ENCODE data around the gene GULP1. TPM values are rescaled to one million over a fixed set of nuclear protein-coding genes. Genes with fewer than 3 reads are reported as not detected.
"Not testable (repeated sequence)": the region's sequence is repeated elsewhere in the genome, so short reads cannot be mapped to it uniquely, and the experiment has no call there.

GULP1 gene, protein sequence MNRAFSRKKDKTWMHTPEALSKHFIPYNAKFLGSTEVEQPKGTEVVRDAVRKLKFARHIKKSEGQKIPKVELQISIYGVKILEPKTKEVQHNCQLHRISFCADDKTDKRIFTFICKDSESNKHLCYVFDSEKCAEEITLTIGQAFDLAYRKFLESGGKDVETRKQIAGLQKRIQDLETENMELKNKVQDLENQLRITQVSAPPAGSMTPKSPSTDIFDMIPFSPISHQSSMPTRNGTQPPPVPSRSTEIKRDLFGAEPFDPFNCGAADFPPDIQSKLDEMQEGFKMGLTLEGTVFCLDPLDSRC
- total RNA-seq, result 2.5 and 2.6 TPM in 2 replicates

DNA sequence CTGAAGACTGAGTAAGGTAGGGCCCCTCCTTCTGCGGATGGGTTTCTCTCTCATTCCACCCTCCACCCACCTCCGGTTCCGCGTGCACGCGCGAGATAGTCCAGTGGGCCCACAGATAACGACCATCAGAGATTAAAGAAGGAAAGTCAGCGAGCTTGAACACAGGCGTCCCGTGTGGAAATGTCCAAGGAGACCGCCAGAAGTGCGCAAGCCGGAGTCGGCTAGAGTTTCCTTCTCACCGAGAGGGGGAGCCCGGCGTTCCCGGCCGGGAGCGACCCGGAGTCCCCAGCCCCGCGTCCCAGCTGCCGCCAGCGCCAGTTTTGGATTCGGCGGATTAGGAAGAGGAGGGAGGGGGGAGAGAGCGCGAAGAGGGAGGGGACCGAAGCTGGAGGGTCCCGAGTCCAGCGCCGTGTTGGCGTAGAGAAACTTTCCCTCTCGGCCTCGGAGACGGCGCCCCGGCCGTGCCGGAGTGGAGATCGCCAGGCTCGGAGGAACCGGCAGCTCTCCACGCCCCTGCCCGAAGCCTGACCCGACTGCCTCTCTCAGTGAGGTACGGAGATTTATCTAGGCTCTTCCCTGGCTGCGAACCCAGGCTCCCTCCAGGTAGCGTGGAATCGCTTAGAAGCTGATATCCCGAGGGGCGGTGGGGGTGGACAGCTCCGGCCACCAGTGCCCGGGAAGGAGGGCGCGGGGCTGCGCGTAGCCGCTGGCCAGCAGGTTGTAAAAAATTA lies at the start of gene GULP1:
Gene GULP1, plus strand, starts transcription at position 258 of the 731 bp plus-strand sequence. CDS start 185,829 bp downstream, outside the sequence.
- DNase-seq (ENCODE audit: low read depth in 2 of 2), result peak in 1 of 2 donors; percentile 73

DNA sequence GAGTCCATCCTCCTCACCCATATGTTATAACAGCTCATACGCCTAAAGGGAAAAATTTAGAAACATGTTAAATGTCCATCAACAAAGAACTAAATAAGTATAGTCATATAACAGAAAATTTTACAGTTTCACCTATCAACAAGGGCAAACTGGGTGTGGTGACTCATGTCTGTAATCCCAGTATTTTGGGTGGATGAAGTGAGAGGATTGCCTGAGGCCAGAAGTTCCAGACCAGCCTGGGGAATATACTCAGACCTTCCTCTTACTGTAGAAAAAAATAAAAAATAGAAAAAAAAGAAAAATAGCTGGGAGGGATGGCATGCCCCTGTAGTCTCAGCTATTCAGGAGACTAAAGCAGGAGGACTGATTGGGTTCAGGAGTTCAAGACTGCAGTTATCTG lies 48.3 kb upstream of the GULP1 start:
- DNase-seq (ENCODE audit: low read depth in 2 of 2), result no peak

DNA sequence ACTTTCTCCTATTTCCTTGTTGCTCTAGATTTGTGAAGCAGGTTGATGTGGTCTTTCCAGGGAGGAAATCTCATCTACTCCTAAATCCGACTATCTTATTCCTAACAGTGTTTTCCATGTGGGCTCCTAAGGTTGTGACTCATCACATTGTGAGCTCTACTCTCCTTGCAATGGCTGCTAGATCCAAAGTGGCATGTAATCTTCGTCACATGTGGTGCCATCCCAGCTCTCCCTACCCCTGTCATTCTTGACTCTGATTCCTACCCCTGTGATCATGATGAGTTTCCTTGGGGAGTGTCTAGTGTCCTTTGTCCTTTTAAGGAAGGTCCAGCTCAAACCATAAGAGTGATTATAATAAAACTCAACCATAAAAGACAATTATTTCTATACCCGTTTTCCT lies 47.3 kb upstream of the GULP1 start:
- no peak for DNase-seq (ENCODE audit: low read depth in 2 of 2)

DNA sequence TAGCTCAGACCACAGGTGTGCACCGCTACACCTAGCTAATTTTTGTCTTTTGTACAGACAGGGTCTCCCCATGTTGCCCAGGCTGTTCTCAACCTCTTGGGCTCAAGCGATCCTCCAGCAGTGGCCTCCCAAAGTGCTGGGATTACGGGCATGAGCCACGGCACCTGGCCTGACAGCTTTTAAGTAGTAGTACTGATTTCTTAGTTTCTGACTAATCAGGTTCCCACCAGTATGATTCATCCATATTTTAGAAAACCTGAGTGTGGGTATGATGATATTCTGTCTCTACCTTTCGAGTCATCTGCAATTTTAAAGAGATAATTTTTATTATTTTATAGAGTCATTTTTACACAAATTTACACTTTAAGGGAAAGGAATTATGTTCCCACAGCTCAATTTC lies 46.4 kb upstream of the GULP1 start:
- DNase-seq (ENCODE audit: low read depth in 2 of 2), result no peak

DNA sequence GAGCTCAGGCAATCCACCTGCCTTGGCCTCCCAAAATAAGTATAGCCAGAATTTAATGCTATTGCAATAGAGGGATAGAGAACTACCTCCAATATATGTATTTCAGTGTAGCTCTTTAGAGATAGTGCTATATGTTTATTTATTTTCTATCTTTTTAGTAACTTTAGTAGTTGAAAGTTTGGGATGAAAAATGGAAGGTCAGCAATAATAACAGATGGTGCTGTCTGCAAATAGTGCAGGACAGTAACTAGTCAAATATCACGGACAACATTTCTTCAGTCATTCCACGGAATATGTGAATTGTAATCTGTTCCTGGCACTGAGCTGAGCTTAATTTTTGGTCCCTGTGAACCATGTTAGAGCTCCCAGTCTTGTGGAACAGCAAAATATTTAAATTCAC lies 43.2 kb upstream of the GULP1 start:
- no peak for DNase-seq (ENCODE audit: low read depth in 2 of 2)

DNA sequence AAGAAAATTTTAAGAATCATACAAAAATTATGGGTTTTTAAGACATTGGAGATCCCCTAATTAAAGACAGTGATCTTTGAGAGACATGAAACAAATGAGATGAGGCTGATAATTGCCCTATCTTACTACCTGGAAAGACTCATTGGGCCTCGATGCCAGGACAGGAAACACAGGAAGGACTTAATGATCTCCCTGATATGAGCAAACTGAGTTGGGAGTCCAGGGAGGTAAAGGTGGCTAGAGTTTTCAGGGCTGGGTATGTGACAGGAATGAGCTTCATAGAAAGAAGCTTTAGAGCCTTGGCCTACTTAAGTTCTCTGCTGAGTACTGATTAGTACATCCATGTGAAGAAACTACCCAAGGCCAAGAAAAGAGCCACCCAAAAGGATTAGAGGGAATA lies 40.6 kb upstream of the GULP1 start:
- no peak for DNase-seq (ENCODE audit: low read depth in 2 of 2)

DNA sequence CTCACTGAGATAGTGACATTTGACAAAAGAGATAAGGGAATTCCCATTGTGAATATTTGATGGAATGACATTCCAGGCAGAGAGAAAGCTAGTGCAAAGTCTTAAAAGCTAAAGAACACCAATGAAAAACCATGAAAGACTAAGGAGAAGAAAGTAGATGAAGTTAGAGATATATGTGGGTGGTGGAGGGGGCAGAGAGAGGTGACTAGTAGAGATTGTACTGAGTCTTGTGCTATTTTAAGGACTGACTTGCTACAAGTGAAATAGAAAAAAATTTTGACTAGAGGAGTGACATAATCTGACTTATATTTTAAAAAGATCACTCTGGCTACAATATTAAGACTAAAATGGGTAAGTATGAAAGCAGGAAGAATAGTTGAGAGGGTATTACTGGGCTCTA lies 35.3 kb upstream of the GULP1 start:
- no peak for DNase-seq (ENCODE audit: low read depth in 2 of 2)

DNA sequence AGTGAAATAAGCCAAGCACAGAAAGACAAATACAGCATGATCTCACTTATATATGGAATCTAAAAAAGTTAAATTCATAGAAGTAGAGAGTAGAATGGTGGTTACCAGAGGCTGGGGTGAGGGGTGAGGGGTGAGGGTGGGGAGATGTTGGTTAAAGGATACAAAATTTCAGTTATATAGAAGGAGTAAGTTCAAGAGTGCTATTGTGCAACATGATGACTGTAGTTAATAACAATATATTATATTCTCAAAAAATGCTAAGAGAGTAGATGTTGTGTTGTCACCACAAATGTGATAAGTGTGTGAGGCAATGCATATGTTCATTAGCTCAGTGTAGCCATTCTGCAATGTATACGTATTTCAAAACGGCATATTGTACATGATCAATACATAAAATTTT lies 26.4 kb upstream of the GULP1 start:
- DNase-seq (ENCODE audit: low read depth in 2 of 2), result no peak

DNA sequence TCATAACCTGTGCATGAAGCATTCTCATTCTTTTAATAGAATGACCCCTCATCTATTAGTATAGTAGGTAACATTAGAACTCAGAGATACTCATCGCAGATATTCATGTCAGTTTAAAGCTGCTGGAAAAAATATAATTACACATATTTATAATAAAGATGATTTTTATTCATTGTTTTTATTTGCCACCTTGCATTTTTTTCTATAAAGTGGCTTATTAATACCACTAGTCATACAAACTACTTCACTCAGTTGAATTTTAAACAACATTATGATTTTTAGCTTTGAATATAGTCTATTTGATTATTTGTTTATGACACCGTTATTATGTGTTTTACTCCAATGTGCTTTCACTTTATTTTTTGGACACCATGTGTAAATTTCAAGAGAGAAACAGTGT lies 23.9 kb upstream of the GULP1 start:
- no peak for DNase-seq (ENCODE audit: low read depth in 2 of 2)

DNA sequence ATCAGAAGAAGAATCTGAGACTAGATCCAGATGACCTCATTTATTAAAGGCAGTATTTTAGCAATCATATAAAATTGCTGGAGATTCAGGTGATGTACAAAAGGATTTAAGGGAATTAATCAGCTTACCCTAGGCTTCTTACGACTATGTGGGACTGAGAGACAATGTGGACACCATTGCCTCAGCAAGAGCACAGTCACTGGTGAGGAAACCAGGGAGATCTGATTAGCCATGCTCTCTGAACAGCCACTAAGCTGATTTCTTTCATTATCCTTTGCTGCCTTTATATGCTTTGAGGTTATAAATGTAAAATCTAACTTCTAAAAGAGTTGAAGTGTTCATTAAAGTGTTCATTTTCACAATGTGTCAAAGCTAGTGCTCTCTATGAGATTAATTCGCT lies 22.7 kb upstream of the GULP1 start:
- no peak for DNase-seq (ENCODE audit: low read depth in 2 of 2)

DNA sequence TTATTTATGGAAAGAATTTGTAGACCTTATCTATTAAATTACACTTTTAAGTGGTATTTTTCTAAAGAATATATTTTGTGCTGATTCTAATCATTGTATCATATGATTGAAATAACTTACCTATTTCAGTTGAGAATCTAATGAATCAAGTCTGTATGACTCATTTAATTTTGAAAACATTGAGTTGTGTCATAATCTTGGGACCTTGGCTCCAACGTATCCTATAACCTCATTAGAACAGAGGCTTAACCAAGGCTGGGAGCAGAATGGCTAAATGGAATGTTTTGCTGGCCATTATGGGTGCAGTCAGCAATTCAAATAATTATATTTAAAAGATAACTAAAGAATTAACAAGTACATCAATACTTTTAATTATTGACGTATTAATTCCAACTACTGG lies 19.6 kb upstream of the GULP1 start:
- no peak for DNase-seq (ENCODE audit: low read depth in 2 of 2)

DNA sequence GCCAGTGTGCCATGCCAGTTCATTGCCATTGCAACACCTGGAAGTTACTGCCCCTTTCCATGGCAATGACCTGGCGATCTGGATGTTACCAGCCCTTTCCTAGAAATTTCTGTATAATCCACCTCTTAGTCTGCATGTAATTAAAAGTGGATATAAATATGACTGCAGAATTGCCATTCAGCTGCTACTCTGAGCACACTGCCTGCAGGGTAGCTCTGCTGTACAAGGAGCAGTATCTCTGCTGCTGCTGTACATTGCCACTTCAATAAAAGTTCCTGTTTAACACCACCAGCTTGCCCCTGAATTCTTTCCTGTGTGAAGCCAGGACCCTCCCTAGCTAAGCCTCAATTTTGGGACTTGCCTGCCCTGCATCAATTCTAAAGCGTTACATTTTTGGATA lies 17.4 kb upstream of the GULP1 start:
- DNase-seq (ENCODE audit: low read depth in 2 of 2), result no peak

DNA sequence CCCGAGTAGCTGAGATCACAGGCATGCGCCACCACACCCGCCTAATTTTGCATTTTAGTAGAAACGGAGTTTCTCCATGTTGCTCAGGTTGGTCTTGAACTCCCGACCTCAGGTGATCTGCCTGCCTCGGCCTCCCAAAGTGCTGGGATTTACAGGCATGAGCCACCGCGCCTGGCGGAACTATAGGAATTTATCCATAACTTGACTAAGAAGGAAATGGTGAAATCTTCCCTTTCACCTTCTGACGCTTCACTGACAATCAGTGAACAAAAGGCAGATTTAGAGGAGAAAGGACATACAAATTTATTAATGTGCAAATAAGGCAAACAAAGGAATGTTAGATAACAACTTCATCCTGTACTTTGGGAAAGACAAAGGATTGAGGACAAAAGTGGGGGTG lies 15.4 kb upstream of the GULP1 start:
- no peak for DNase-seq (ENCODE audit: low read depth in 2 of 2)

DNA sequence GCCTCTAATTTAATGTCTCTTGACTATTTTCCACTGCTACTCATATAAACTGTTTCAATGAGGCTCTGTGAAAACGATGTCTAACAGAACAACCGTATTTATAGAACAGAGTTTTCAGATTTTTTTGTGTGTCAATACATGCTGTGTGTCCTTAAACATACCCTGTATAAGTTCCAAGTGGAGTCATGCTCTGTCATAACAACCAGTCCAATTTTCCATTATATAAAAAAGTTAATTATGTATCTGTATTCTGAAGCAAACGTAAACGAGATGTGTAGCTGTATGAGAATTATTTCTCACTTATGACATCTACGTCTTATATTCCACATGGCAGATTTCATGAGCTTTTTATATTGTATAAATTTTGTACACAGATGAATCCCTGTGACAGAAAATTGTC lies 13.9 kb upstream of the GULP1 start:
- no peak for DNase-seq (ENCODE audit: low read depth in 2 of 2)

DNA sequence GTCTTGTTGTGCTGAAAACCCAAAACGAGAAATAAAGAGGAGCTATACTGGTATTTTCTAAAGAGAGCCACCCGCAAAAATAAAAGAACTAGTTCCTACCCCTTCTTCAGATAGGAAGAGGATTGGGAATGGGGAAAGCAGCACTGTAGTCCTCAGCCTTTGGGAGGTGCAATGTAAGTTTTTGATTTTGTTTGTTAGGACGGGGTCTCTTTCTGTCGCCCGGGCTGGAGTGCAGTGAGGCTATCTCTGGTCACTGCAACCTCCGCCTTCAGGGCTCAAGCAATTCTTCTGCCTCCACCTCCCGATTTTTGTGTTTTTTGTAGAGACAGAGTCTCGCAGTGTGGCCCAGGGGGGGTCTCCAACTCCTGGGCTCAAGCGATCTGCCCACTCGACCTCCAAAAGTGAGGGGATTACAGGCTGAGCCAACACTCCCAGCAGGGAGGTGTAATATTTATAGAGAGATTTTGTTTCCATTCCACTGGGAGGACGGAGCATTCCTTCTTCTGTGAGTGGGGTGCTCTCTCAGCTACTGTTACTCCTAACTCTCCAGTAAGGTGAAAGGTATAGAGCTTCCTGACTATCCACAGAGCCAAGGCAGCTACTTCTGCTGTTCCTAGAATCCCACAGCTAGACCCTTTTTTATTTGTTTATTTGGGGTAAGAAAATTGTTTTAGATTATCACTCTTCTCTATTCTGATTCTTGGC lies 13.1 kb upstream of the GULP1 start:
- DNase-seq (ENCODE audit: low read depth in 2 of 2), result no peak

DNA sequence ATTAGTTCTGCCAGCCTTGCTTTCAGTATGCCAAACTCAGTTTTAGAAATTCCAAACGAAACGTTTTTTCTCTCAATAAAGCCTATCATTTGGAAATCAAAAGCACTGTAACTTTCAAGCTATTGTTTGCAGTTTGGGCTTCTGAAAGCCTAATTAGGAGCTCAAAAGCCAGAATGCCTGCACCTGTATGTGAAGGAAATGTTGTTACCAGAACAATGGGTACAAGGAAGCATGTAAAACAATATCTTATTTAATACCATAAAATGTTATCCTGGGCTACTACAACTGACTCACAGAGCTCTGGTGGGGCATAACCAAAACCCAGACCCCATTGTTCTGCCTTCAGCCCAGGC lies 12.6 kb upstream of the GULP1 start:
- DNase-seq (ENCODE audit: low read depth in 2 of 2), result peak in 1 of 2 donors; percentile 7

DNA sequence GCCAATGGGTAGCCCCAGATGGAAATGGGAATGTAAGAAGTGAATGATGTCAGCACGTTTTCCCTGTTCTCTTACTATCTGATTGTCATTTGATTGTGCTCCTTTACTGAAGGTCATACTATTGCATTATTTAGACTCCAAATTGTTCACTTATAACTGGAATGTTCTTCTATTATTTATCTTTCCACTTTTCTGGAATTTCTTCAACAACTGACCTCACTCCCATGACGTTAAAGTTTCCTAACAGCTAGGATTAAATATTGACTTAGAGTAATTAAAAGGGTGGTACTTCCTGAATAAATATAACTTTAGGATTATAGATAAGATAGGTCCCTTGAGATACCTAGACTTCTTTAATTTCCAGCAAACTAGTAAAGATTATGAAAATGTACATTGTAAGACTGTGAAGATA lies 10.9 kb upstream of the GULP1 start:
- no peak for DNase-seq (ENCODE audit: low read depth in 2 of 2)

DNA sequence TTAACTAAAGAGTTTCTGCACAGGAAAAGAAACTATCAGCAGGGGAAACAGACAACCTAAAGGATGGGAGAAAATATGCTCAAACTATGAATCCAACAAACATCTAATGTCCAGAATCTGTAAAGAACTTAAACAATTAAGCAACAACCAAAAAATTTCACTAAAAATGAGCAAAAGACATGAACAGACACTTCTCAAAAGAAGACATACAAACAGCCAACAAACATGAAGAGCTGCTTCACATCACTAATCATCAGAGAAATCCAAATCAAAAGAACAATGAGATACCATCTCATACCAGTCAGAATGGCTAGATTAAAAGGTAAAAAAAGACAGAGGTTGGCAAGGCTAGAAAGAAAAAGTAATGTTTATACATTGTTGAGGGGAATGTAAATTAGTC lies 8.8 kb upstream of the GULP1 start:
- DNase-seq (ENCODE audit: low read depth in 2 of 2), result no peak

DNA sequence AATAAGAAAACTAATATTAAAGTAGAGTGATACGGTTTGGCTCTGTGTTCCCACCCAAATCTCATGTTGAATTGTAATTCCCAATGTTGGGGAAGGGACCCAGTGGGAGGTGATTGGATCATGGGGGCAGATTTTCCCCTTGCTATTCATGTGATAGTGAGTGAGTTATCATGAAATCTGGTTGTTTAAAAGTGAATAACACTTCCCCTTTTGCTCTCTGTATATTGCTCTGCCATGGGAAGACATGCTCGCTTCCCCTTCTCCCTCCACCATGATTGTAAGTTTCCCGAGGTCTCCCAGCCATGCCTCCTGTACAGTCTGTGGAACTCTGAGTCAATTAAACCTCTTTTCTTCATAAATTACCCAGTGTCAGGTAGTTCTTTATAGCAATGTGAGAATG lies 7.4 kb upstream of the GULP1 start:
- not testable (repeated sequence) for DNase-seq (ENCODE audit: low read depth in 2 of 2)

DNA sequence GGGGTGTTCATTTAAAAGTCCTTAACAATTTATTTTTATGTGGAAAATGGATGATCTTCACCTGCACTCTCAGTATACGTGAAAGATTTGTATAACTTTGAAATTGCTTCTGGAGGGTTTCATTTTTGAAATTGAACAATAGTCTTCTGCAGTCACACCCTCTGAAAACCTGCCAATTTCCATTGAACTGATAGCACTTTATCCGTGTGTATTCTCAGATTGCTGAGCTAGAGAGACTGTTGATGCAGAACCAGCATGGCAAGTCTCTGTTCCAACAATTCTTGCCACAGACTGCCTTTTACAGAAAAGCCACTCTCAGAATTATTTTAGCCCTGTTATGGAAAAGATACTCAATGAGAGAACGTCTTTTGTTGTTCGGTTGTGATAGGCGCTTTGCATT lies 6.6 kb upstream of the GULP1 start:
- DNase-seq (ENCODE audit: low read depth in 2 of 2), result no peak

DNA sequence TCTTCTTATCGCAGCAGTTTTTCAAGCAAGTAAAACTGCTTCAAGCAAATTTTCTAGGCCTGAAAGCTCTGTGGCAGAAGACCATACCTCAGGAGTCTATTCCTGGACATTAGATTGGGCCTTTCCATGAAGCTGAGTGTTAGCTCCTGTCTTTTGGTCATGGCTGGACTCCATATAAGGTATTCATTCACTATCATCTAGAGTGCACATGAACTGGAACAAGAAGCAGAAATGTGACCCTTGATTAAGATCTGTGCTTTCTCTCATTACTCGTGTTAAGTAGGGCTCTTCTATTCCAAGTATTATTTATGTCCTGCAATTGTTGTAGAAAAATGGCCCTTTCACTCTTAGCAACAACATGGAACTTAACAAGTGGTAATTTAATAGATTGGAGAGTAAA lies 5.9 kb upstream of the GULP1 start:
- no peak for DNase-seq (ENCODE audit: low read depth in 2 of 2)

DNA sequence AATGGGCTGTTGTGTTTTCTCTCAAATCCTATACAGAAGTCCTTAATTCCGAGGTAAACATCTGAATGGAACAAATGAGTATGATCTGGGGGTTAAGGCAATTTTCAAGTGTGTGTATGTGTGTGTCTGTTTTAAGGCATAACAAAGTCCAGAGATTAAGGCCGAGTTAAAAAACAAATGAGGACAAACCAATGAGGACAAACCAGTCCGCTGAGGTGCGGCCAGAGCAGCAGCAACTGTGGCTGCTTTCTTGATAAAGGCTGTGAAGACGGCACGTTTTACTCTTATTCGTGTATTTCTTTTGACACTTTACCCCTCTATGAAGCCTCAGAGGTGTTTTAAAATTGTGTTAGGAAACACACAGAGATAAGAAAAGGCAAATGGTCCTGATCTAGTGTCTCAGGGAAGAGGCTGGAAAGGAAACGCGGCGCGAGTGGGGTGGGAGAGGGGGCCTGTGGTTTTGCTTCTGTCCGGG lies 495 bp upstream of the GULP1 start:
- peak in 1 of 2 donors; percentile 47 for DNase-seq (ENCODE audit: low read depth in 2 of 2)
